ENCODE results near the gene COL23A1. TPM values are rescaled to one million over a fixed set of nuclear protein-coding genes. Genes with fewer than 3 reads are reported as not detected.

The COL23A1 gene
- total RNA-seq, 2 donors from 2014 or later: 0.14 to 0.20 TPM

DNA sequence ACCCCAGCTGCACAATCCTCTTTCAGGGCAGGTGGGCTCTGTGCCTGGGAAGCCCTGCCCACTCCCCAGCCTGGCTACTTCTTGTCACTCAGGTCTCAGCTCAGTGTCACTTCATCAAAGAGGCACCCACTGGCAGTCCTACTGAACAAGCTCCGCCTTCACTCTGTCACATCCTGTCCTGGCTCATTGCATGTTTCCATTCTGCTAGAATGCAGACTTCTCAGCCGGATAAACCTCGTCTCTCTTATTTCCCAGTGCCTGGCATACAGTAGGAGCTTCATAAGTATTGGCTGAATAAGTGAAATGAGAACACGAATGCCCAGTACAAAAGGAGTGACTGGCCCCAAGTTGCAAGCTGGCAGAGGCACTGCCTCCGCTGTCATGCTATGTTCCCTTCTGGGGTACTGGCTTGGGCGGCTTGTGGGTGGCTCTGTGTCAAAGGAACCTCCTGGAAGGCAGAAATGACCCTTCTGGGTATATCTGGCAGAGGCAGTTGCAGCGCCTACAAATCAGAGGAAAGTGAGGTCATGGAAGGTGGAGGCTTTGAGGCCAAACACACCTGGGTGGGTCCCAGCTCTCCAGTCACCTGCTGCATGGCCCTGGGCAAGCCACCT, 259.3 kb downstream of the COL23A1 start:
- no peak for DNase-seq (ENCODE audit: low spot score in 2 of 2)
- Mint-ChIP-seq H3K9me3 (no peaks in the 10 kb centered on the region), H3K27ac (peak overlapping the region in 1 of 2 donors; percentile 92), H3K36me3 (no peaks in the 10 kb centered on the region)
- ATAC-seq: peak; percentile 58 to 61

- no peaks in the 10 kb centered on the region for H3K9me3 Mint-ChIP-seq
- DNase-seq (ENCODE audit: low spot score in 2 of 2) (no peak), ATAC-seq (no peak)
- H3K36me3 Mint-ChIP-seq: no peaks in the 10 kb centered on the region
- H3K27ac Mint-ChIP-seq: peak overlapping the region in 1 of 2 donors; percentile 60
These were observed 261.1 kb downstream of the COL23A1 start for GRCh38 chr5:178328826-178329730.

- ATAC-seq (no peak), DNase-seq (ENCODE audit: low spot score in 2 of 2) (no peak)
- Mint-ChIP-seq H3K27ac (no peak overlapping the region), H3K36me3 (no peaks in the 10 kb centered on the region), H3K9me3 (no peaks in the 10 kb centered on the region)
These were observed 262.1 kb downstream of the COL23A1 start for GRCh38 chr5:178327931-178328711.

GRCh38 chr5:178327446-178327845, 262.7 kb downstream of the COL23A1 start:
- no peaks in the 10 kb centered on the region for H3K36me3 Mint-ChIP-seq
- no peaks in the 10 kb centered on the region for H3K9me3 Mint-ChIP-seq
- no peak for ATAC-seq
- no peak overlapping the region for H3K27ac Mint-ChIP-seq
- no peak for DNase-seq (ENCODE audit: low spot score in 2 of 2)

GRCh38 chr5:178326374-178326715, 263.8 kb downstream of the COL23A1 start:
- Mint-ChIP-seq H3K9me3 (no peaks in the 10 kb centered on the region), H3K27ac (no peak overlapping the region), H3K36me3 (no peaks in the 10 kb centered on the region)
- DNase-seq (ENCODE audit: low spot score in 2 of 2) (no peak), ATAC-seq (no peak)

GRCh38 chr5:178325679-178326373, 264.4 kb downstream of the COL23A1 start:
- Mint-ChIP-seq H3K27ac (no peak overlapping the region), H3K36me3 (no peaks in the 10 kb centered on the region), H3K9me3 (no peaks in the 10 kb centered on the region)
- ATAC-seq (no peak), DNase-seq (ENCODE audit: low spot score in 2 of 2) (no peak)

GRCh38 chr5:178325311-178325678, 264.9 kb downstream of the COL23A1 start:
- Mint-ChIP-seq H3K36me3 (no peaks in the 10 kb centered on the region), H3K27ac (no peak overlapping the region), H3K9me3 (no peaks in the 10 kb centered on the region)
- no peak for DNase-seq (ENCODE audit: low spot score in 2 of 2)
- no peak for ATAC-seq

DNA sequence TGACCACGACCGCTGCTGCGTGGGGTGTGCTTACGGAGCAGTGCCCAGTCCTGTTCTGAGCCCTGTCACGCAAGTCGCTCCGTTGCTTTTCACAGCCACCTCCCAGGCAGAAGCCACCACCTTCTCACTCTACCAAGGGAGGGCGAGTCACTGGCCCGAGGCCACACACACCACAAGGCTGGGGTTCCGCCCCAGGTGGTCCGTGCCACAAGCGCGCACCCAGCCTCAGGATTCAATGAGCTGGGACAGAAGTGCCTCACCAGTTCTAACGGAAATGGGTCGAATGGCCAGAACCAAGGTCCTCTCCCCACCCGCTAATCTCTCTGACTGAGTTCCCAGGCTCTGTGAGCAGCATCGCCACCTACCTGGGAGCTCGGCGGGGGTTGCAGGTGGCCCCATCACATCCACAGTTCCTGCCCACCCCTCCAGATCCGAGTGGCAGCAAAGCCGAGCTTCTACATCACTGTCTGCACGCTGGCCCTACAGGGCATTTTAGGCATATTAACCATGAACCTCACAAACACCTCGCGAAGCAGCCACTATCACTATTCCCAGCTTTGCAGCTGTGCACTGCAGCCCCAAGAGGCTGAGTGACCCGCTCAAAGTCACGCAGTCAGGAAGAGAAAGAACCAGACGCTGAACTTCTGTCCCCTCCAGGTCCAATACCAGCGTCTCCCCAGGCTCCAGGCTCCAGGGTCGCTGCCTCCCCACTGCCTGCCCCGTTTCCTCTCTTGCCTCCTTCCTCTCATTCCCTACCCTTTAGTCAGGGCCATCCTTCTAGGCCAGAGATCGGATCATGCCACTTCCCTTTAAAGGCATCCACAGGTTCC, 265.5 kb downstream of the COL23A1 start:
- Mint-ChIP-seq H3K9me3 (no peaks in the 10 kb centered on the region), H3K36me3 (no peaks in the 10 kb centered on the region), H3K27ac (no peak overlapping the region)
- no peak for DNase-seq (ENCODE audit: low spot score in 2 of 2)
- ATAC-seq: no peak

DNA sequence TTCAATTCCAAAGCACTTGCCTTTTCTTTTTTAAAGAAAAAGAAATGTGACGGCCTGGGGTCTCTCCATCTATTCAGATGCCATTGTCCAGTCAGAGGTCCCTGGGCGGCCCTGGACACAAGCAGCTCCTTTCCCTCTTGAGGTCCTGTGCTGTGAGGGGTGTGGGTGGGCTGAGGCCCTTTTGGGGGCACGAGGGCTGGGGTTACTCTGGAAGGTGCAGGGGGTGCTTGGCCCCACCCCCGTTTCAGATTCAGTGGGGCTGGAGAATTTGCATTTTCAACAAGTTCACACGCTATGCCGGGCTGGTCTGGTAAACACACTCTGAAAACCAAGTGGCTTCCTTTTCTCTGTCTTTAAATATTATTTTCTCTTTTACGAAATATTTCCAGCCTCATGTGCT, 266.2 kb downstream of the COL23A1 start:
- H3K36me3 Mint-ChIP-seq: no peaks in the 10 kb centered on the region
- no peaks in the 10 kb centered on the region for H3K9me3 Mint-ChIP-seq
- ATAC-seq: no peak
- DNase-seq (ENCODE audit: low spot score in 2 of 2): no peak
- peak overlapping the region in 1 of 2 donors; percentile 55 for H3K27ac Mint-ChIP-seq

DNA sequence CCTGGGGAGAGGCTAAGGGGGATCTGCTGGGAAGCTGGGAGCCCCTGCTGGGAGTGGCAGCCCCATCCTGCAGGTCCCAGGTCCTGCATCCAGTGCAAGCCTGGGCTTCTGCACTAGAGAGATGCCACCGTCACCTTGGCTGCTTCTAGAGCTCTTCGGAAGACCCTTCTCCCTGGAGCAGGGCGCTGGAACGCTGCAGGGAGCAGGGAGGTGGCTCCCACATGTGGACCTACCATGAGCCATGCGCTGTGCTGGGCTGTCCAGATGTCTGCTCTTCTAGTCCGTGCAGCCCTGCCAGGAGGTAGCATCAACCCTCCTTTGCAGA, 266.7 kb downstream of the COL23A1 start:
- Mint-ChIP-seq H3K9me3 (no peaks in the 10 kb centered on the region), H3K36me3 (no peaks in the 10 kb centered on the region), H3K27ac (no peak overlapping the region)
- DNase-seq (ENCODE audit: low spot score in 2 of 2) (no peak), ATAC-seq (no peak)

DNA sequence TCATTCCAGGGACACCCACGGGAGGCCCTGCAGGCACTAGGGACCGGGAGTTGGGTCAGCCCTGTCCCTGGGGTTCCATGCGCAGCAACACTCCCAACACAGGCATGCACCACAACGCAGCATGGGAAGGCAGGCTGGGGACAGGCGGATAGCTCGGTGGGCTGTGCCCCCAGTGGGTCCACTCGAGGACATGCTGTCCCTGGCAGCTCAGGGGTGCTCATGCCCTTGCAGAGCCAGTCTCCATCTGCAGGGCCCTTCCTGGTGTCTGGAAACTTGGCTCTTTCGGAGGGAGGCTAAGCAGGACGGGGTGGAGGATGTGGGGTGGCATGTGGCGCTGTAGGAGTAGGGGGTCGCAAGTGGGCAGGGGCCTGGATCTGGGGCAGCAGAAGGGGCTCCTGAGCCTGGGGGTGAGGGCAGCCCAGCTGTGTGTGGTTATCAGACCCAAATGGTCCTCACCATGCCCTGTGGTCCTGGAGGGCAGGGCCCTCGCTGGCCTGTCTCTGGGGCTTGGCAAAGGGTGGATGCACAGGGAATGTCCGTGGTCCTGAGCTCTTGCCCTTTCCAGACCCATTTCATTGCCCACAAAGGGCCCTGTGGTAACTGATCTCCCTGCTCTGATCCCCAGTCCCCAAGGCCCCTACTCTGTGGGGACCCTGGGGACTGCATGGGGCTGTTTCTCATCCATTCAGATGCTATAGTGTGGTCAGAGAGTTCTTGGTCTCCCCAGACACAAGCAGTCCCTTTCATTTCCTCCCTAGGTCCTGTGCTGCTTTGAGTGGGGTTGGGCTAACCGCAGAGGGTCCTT, 267.3 kb downstream of the COL23A1 start:
- ATAC-seq (no peak), DNase-seq (ENCODE audit: low spot score in 2 of 2) (no peak)
- Mint-ChIP-seq H3K36me3 (peaks cover 2% of the 10 kb centered on the region in 2 donors), H3K9me3 (peaks cover 2 to 3% of the 10 kb centered on the region in 2 donors), H3K27ac (no peak overlapping the region)

DNA sequence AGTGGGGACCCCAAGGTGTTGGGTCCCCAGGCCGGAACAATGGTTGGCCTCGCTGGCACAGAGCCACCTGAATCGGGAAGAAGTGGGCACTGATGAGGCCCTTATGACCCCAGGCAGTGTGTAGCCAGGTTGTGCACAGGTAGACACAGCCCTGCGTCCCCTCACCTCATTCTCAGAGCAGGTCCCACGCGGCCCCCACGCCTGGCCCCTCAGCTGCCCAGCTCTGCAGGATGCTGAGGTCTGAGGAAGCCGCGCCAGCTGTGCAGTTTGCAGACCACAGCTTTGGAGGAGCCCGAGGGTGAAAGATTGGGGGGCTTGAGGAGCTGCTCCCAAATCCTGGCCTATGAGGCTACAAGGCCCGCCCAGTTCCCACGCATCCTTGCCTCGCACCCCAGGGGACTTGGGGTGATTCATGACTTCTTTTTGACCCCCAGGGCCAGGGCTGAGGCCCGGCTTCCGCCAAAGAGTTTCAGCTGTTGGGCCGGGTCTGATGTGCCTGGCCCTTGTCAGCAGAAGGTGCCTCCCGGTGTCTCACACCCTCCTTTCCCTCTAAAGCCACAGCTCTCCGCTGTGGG, 269.8 kb downstream of the COL23A1 start:
- DNase-seq (ENCODE audit: low spot score in 2 of 2): no peak
- Mint-ChIP-seq H3K9me3 (peaks cover 13% of the 10 kb centered on the region in 2 donors), H3K36me3 (peaks cover 10 to 11% of the 10 kb centered on the region in 2 donors), H3K27ac (no peak overlapping the region)
- no peak for ATAC-seq

DNA sequence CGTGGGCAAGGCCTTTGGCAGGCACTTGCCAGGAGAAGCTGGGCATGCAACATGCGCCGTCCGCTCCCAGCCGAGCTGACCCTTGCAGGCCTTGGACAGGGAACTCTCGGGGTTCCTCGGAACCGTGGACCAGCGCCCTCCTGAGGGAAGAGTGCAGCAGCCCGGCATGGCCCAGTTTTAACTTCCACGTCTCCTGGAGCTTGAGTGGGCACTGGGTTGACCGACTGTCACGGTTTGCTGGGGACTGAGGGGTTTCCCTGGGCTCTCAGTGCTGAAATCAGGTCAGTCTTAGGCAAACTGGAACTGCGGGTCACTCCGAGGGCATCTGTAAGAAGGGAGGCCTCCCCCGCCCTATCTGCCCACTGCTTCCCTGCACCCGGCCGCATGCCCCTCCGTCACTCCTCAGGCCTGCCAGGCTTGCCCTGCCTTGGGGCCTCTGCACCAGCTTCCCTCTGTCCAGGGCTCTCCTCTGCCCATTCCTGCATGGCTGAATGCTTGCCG, 270.6 kb downstream of the COL23A1 start:
- H3K9me3 Mint-ChIP-seq: peaks cover 13% of the 10 kb centered on the region in 2 donors
- ATAC-seq: no peak
- H3K27ac Mint-ChIP-seq: no peak overlapping the region
- peaks cover 10 to 11% of the 10 kb centered on the region in 2 donors for H3K36me3 Mint-ChIP-seq
- DNase-seq (ENCODE audit: low spot score in 2 of 2): no peak

DNA sequence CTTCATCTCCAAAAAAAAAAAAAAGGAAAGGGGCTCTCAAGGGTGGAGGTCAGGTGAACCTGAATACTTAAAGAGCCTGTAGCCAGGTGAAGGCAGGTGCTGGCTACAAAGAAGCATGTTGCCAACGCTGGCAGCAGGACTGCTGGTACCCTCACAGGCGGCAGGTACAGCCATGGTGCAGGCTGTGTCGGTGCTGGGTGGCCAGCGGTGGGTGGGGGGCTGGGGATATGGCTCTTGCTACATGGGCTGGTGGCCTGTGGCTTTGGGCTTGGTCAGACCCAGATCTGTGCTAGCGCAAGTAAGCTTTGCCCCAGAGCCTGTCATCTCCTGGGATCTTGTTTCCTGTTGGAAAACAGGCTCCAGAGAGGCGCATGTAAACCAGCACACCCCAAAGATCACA, 271.3 kb downstream of the COL23A1 start:
- H3K9me3 Mint-ChIP-seq: peaks cover 13% of the 10 kb centered on the region in 2 donors
- H3K36me3 Mint-ChIP-seq: peaks cover 10 to 11% of the 10 kb centered on the region in 2 donors
- H3K27ac Mint-ChIP-seq: peak overlapping the region in 1 of 2 donors; percentile 22
- DNase-seq (ENCODE audit: low spot score in 2 of 2) (no peak), ATAC-seq (no peak)

DNA sequence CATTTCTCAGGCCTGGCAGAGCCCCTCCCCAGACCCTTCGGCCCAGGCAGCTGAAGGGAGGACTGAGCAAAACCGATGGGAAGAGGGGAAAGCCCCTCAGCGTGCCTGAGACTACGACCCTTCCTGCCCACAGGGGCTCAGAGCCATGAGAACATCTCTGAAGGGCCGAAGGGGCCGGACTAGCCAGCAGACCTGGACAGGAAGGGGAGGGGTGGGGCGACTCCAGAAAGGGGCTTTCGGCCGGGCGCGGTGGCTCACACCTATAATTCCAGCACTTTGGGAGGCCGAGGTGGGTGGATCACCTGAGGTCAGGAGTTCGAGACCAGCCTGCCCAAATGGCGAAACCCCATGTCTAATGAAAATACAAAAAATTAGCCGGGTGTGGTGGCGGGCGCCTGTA, 271.8 kb downstream of the COL23A1 start:
- H3K9me3 Mint-ChIP-seq: peaks cover 13% of the 10 kb centered on the region in 2 donors
- ATAC-seq (no peak), DNase-seq (ENCODE audit: low spot score in 2 of 2) (no peak)
- no peak overlapping the region for H3K27ac Mint-ChIP-seq
- peaks cover 10 to 11% of the 10 kb centered on the region in 2 donors for H3K36me3 Mint-ChIP-seq

All from activated naive CD4-positive, alpha-beta T cell treated with anti-CD3 and anti-CD28 coated beads, Interleukin-2, amount 50 U/mL, for 72 hours (primary cell).